ENCODE results near the gene YIF1A.
"Not testable (repeated sequence)": the region's sequence is repeated elsewhere in the genome, so short reads cannot be mapped to it uniquely, and the experiment has no call there.

YIF1A gene

DNA sequence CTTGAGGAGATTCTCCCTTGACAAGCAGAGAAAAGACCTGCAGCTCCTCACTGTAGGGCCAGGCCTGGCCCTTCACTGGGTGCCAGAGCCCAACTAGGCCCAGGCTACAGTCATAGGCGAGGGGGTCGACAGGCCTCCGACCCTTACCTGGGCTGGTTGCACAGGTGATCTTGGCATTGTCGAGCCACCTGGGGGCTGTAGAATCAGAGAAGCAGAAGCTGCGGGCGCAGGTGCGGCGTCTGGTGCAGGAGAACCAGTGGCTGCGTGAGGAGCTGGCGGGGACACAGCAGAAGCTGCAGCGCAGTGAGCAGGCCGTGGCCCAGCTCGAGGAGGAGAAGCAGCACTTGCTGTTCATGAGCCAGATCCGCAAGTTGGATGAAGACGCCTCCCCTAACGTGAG is 27.4 kb downstream of the YIF1A start:
- no peak for TF ChIP-seq POLR2A (IDR thresholded peaks at IDR 0.05; ENCODE audit: extremely low read depth, insufficient read length)
- TF ChIP-seq, protein P1, sequence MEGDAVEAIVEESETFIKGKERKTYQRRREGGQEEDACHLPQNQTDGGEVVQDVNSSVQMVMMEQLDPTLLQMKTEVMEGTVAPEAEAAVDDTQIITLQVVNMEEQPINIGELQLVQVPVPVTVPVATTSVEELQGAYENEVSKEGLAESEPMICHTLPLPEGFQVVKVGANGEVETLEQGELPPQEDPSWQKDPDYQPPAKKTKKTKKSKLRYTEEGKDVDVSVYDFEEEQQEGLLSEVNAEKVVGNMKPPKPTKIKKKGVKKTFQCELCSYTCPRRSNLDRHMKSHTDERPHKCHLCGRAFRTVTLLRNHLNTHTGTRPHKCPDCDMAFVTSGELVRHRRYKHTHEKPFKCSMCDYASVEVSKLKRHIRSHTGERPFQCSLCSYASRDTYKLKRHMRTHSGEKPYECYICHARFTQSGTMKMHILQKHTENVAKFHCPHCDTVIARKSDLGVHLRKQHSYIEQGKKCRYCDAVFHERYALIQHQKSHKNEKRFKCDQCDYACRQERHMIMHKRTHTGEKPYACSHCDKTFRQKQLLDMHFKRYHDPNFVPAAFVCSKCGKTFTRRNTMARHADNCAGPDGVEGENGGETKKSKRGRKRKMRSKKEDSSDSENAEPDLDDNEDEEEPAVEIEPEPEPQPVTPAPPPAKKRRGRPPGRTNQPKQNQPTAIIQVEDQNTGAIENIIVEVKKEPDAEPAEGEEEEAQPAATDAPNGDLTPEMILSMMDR (IDR thresholded peaks at IDR 0.05; ENCODE audit: low read depth, low read length) = no peak
- TF ChIP-seq, protein P2, sequence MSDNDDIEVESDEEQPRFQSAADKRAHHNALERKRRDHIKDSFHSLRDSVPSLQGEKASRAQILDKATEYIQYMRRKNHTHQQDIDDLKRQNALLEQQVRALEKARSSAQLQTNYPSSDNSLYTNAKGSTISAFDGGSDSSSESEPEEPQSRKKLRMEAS (IDR thresholded peaks at IDR 0.05; ENCODE audit: low read depth, low read length) = no peak
- no peak for TF ChIP-seq MYC (IDR thresholded peaks at IDR 0.05; ENCODE audit: low read depth, low read length)
- DNase-seq (ENCODE audit: low read depth) = no peak
- H3K4me3 ChIP-seq (ENCODE audit: low read depth, low read length) = no peak overlapping the region

DNA sequence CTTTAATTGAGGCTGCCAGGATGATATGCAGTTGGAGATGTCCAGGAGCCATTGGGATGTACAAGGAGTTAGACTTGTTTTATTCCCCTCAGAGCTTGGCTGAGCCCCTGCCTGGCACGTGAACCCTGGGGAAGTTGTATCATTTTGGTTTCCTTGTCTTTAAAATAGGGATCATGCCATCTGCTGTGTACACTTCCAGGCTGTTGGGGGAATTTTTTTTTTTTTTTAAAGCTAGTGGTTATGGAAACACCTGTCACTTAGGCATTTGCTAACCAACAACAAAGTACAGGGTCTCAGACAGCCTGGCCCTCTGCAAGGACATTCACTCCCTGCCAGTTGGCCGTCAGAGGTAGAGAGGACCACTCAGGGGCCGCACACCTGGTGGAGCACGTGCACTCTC is 29.0 kb downstream of the YIF1A start:
- TF ChIP-seq MYC (IDR thresholded peaks at IDR 0.05; ENCODE audit: low read depth, low read length) (no peak), POLR2A (IDR thresholded peaks at IDR 0.05; ENCODE audit: extremely low read depth, insufficient read length) (no peak)
- TF ChIP-seq, protein P2 (IDR thresholded peaks at IDR 0.05; ENCODE audit: low read depth, low read length) = no peak
- TF ChIP-seq, protein P1 (IDR thresholded peaks at IDR 0.05; ENCODE audit: low read depth, low read length) = no peak
- no peak for DNase-seq (ENCODE audit: low read depth)
- no peak overlapping the region for H3K4me3 ChIP-seq (ENCODE audit: low read depth, low read length)

DNA sequence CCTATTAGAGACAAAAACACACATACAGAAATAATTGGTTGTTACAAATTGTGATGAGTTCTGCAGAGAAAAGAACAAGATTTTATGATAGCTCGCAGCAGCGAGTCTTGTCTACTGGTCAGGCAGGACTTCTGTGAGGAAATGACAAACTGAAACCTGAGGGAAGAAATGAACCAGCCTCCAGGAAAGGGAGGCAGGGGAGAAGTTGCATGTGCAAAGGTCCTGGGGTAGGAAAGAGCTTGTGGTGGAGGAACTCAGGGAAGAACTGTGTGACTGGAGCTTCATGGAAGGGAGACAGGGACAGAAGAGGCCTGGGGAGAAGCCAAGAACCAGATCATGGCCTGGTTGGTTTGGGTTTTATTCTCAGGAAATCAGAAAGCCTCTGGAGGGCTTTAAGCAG is 29.7 kb downstream of the YIF1A start:
- TF ChIP-seq POLR2A (IDR thresholded peaks at IDR 0.05; ENCODE audit: extremely low read depth, insufficient read length) (no peak), MYC (IDR thresholded peaks at IDR 0.05; ENCODE audit: low read depth, low read length) (no peak)
- TF ChIP-seq, protein P2 (IDR thresholded peaks at IDR 0.05; ENCODE audit: low read depth, low read length) = no peak
- TF ChIP-seq, protein P1 (IDR thresholded peaks at IDR 0.05; ENCODE audit: low read depth, low read length) = no peak
- no peak for DNase-seq (ENCODE audit: low read depth)

DNA sequence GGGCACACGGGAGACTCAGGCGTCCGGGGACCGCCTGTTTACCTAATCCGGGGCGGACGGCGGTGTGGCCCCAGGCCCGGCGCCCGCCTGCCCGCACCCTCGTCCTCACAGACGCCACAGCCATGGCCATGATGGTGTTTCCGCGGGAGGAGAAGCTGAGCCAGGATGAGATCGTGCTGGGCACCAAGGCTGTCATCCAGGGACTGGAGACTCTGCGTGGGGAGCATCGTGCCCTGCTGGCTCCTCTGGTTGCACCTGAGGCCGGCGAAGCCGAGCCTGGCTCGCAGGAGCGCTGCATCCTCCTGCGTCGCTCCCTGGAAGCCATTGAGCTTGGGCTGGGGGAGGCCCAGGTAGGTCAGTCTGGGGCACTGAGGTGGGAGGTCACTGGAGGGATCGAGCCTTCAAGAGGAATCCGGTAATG is 30.5 kb downstream of the YIF1A start:
- DNase-seq (ENCODE audit: low read depth) = no peak

More for the DNA sequence above, 29.7 kb downstream of the YIF1A start:
- no peak overlapping the region for H3K4me3 ChIP-seq (ENCODE audit: low read depth, low read length)

DNA sequence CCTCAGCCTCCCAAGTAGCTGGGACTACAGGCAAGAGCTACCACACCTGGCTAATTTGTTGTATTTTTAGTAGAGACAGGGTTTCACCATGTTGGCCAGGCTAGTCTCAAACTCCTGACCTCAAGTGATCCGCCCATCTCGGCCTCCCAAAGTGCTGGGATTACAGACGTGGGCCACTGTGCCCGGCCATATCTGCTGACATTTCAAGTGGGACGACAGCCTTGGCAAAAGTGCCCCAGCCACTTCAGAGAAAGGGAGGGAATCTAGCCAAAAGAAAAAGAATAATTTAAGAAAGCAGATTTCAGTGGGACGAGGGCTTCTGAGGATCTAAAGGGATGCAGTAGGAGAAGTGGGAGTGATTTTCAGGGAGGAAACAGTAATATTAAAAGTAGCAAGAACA is 35.9 kb downstream of the YIF1A start:
- not testable (repeated sequence) for DNase-seq (ENCODE audit: low read depth); H3K4me3 ChIP-seq (ENCODE audit: low read depth, low read length)

More for the DNA sequence above, 30.5 kb downstream of the YIF1A start:
- TF ChIP-seq POLR2A (IDR thresholded peaks at IDR 0.05; ENCODE audit: extremely low read depth, insufficient read length) (no peak), MYC (IDR thresholded peaks at IDR 0.05; ENCODE audit: low read depth, low read length) (no peak)
- TF ChIP-seq, protein P2 (IDR thresholded peaks at IDR 0.05; ENCODE audit: low read depth, low read length) = no peak
- TF ChIP-seq, protein P1 (IDR thresholded peaks at IDR 0.05; ENCODE audit: low read depth, low read length) = no peak
- peak overlapping the region; percentile 34 for H3K4me3 ChIP-seq (ENCODE audit: low read depth, low read length)

DNA sequence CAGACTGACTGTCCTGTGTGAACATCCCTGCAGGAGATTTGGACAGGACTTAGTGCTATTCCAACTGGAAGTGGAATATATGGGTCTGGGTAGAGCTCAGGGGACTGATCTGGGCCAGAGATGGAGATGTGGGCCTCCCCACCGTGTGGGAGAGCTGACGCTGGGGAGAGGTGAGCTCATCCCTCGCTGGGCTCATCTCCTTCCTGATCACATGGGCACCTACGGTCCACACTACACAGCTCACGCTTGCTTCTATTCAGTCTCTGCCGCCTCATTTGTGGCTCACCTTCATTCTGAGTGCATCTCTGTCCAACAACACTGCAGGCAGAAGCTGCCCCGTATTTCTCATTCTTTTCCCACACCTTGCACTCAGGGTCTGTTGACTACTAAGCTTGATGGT is 37.1 kb downstream of the YIF1A start:
- no peak overlapping the region for H3K4me3 ChIP-seq (ENCODE audit: low read depth, low read length)
- DNase-seq (ENCODE audit: low read depth) = no peak
- TF ChIP-seq, protein P1 (IDR thresholded peaks at IDR 0.05; ENCODE audit: low read depth, low read length) = no peak
- TF ChIP-seq MYC (IDR thresholded peaks at IDR 0.05; ENCODE audit: low read depth, low read length) = no peak
- TF ChIP-seq, protein P2 (IDR thresholded peaks at IDR 0.05; ENCODE audit: low read depth, low read length) = no peak
- no peak for TF ChIP-seq POLR2A (IDR thresholded peaks at IDR 0.05; ENCODE audit: extremely low read depth, insufficient read length)
